Globus pallidus (tissue), 1 donor: ENCODE measurements around the gene STK25.
A peak's percentile ranks its signal among the peaks of the same experiment; 100 is the strongest.

ENCODE experiments used
- DNase-seq: peaks from one replicate; pipeline ENCODE4 v3.0.0-alpha.2; 2015; ENCODE audit warnings: low spot score

The STK25 gene

DNA sequence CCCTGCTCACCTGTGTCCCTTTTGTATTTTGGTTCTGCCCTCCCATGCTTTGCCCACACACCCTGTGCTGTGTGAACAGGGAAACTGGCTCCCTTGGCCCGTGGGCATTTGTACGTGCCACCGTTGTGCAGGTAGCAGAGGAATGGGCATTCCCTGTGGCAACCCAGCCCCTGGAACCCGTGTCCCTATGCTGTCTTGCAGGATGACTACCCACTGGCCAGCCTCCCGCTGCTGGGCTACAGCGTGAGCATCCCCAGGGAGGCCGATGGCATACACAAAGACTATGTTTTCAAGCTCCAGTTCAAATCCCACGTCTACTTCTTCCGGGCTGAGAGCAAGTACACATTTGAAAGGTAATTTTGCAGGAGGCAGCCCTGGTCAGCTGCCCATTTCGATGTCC, 15.3 kb downstream of the STK25 start:
- no peak for DNase-seq

DNA sequence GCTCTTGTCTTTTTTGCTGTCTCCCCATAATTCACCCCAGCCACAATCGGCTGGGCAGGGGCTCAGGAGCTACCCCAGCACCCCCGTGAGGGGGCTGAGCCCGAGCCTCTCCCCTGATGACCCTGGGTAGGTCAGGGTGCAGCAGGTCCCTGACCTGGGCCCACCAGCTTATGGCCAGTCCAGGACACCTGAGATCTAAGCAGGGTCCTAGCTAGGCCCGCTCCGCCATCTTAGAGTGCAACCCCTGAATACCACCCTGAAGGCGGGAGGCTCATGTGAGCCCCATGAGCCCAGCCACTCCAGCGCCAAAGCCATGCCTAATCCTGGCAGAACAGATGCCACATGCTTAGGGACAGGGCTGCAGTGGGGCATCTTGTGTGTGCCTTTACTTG, 16.2 kb downstream of the STK25 start:
- DNase-seq, result no peak

DNA sequence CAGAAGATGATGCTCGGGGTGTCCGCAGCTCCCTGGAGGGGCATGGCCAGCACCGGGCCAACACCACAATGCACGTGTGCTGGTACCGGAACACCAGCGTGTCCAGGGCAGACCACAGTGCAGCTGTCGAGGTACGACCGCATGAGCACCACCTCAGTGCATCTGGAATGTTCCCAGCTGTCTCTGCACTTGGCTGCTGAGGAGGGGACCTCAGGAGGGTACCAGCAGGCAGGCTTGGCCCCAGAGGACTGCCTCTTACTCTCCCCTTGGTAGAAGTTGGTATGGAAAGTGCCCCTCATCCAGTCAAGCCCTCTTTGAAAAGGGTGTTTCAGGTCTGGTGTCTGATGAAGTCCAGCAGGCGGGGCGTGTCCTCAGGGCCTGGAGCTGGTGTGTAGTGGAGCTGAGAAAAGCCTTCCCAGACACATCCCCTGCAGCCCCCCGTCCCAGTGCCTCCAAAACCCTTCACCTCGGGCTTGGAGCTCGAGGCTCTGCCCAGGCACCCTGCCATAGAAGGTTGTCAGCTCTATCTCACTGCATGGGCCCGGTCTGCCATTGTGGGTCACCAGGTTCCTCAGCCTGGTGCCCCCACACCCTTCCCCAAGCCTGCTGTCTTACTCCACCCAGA, 16.7 kb downstream of the STK25 start:
- no peak for DNase-seq

DNA sequence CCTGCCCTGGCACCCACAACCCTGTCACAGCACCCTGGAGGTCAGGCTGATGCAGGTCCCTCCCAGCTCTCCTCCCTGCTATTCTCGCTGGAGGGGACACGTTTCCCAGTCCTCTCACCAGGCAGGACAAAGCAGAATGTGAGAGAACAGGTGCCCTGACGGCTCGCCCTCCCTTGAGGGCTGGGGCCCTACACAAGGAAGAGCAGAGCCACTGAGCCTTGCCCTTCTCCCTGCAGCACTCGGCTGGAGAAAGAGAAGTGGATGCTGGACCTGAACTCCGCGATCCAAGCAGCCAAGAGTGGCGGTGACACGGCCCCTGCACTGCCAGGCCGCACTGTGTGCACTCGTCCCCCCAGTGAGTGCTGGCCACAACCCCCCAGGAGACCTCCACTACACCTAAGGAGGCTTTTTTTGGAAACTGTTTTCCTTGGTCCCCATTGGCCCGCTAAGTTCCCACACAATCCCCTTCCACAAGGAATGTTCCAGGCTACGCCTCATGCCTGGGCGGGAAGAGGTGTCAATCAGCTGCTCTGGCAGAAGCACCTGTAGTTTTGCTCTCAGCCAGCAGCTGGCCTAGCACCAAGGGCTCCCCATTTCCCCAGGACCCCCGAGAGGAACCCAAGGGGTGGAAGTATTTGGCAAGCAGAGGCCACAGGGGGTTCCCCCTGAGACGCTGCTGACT, 17.4 kb downstream of the STK25 start:
- no peak for DNase-seq

DNA sequence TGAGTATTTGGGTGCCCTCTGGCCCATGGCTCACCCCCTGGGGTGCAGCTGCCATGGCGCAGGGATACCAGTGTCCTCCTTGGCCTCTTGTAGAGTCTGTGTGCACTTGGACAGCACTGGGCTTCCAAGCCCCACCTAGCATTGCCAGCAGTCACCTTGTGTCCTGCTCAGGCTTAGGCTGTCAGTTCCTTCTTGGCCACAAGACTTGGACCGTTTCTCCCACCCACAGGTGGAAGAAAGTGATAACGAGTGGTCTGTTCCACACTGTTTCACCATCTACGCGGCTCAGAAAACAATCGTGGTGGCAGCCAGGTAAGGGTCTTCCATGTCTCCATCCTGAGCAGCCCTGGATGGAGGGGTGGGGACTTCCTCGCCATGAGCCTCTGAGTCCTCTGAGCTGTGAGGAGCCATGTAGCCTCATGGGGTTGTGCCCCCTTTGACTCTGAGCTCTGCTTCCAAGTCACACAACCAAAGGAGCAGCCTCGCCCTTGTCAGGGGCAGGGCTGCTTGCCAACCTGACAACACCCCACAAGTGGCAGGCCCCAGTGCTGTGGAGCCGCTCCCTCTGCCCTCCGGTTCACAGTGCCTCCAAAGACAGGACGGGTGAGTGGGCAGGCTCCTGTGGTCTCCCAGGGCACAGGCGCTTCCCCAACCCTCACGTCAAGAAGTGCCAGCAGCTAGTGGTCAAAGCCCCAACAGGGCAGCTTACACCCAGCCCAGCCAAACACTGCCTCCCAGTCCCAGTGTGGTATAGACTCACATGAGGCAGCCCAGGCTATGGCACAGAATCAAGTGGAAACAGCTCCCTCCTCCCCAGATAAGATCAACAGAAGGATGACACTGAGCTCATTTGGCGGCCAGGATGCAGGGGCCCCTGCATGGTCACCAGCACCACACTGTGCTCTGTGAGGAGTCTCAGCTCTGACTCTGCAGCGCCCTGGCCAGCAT, 18.4 kb downstream of the STK25 start:
- DNase-seq, result no peak

DNA sequence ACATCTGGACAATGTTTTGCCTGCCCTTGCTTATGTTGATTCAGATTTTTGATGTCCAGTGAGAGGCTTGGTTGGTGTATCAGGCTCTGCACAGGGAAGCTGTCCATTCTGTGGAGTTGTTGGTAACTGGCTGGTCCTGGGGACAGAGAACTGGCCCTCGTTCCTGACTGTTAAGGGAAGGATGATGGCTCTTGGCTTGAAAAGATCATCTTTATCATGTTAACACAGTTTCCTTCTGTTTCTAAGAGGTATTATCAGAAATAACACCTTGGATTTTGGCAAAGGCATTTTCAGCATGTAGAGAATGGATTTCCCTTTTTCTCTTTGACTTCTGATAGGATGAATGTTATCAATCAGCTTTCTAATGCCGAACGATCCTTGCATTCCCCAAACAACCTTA, 19.3 kb downstream of the STK25 start:
- no peak for DNase-seq

DNA sequence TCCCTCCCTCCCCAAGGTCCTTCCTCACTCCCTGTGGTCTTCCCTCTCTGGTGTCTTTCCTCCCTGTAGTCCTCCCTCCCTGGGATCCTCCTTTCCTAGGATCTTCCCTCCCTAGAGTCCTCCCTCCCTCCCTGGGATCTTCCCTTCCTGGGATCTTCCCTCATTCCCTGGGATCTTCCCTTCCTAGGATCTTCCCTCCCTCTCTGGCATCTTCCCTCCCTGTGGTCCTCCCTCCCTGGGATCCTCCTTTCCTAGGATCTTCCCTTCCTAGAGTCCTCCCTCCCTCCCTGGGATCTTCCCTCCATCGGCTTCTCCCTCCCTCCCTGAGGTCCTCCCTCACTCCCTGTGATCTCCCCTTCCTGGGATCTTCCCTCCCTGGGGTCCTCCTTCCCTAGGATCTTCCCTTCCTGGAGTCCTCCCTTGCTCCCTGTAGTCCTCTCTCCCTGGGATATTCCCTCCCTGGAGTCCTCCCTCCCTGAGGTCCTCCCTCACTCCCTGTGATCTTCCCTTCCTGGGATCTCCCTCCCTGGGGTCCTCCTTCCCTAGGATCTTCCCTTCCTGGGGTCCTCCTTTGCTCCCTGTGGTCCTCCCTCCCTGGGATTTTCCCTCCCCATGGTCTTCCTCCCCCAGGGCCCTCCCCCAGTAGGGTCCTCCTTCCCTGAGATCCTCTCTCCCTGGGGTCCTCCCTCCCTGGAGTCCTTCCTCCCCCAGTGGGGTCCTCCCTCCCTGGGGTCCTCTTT, 23.0 kb downstream of the STK25 start:
- no peak for DNase-seq

DNA sequence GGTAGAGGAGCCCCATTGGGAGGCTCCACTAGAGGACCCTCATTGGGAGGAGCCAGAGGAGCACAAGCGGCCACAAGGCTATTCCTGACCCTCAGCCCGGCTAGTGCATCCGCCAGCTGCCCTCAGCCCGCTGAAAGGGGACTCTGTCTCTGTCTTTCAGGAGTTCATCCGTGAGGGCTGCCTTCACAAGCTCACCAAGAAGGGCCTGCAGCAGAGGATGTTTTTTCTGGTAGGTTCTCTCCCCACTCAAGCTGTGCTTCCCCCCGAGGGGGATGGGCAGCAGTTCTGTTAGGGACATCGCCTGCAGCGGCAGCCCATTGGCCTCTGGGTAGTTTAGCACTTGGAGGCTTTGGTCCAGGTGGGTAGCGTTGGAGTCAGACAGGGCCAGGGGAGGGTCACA, 25.1 kb downstream of the STK25 start:
- no peak for DNase-seq

DNA sequence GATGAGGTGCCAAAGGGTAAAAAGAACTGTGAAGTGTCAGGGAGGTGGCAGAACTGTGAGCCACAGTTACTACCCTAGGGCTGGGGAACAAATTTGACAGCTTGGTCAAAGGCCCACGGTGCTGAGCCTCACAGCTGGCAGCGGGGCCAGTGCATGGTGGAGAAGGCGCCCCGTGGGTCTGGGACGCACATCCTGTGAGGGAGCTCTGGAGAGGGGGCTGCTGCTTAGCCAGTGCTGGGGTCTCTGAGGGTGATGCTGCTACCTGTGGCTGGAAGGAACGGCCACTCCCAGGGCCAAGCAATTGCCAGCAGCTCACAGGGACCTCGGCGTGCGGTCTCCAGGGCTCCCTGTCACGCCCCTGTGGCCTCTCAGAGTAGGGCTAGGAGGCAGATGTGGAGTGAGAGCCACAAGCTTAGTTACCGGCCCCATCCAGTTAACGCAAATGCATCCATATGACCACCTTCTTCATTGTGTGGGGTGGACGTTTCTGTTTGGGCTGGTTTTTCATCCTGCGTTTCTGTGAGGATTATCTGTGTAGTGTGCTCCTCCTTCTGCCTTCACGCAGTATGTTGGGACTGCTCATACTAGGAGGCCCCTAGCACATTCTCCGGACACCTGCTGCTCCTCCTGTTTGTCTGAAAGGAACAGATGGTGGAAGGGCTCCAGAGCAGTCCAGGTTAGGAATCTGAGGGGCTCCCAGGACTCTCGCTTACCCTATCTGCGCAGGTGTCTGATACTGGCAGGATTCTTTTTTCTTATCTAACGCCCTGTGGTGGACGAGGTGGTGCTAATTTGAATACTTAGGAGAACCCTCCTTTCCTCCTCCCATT, 26.0 kb downstream of the STK25 start:
- no peak for DNase-seq

DNA sequence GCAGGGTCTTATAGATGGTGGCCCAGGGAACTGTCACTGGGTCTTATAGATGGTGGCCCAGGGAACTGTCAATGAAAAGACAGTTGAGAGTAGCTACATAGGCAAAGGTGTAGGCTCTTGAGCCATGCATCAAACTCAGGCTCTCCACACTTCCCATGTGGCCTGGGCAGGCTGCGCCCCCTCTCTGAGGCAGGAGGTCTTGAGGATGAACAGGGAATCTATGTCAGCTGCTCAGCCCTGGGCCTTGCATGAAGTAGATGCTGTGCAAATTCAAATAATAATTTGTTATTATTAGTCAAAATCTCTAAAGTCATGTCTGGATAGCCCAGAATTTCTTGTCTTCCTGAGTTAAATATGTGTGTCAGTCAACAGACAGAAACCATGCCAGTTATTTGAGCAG, 26.7 kb downstream of the STK25 start:
- DNase-seq, result no peak

DNA sequence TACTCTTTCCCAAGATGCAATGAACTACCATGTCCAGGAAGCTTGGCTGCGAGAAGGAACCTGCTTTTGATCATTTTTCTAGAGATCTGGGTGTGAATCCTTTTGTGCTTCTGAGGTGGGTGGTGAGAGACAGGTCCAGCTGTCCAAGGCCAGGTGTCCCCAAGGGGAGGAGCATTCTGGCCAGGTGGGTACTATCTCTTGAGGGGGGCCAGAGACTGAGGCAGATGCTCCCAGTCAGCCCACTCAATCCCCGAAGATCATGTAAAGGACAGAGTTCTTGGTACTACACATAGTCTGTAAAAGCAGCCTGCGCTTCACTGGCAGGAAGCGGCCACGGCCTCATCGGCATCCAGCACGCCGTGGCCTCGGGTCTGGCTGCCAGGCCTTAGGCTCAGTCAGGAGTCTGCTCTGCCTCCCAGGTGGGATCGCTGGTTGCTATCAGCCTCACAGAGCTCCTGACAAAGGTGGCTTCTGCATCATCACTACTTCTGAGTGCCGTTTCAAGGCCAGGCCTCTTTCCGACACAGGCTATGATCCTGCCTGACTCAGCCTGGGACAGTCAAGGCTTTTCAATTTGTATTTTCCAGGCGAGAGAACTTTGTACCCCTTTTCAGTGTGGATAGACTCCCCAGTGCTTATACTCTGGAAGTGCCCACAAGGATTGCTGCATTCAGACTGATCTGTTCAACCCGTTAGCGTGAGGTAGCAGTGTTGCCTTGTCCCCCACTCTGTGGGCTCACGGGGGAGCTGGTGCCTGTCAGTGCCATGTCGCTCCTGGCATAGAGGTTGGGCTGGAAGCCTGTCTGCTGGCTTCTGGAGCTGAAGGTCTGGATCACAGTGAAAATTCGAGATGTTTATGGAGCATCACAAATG, 29.1 kb downstream of the STK25 start:
- DNase-seq, result peak; percentile 36

DNA sequence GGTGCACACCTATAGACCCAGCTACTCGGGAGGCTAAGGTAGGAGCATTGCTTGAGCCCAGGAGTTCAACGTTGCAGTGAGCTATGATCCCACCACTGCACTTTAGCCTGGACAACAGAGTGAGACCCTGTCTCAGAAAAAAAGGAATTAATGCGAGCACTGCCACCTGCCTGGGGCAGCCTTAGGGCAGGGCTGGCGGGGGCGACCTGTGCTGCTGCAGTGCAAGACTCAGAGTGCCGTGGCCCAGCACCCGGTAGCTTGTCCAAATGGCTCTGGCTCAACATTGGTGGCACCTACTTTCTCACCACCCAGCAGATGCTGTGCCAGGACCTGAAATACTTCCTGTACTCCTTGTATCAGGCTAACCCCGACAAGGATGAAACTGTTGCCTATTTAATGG, 30.2 kb downstream of the STK25 start:
- no peak for DNase-seq

DNA sequence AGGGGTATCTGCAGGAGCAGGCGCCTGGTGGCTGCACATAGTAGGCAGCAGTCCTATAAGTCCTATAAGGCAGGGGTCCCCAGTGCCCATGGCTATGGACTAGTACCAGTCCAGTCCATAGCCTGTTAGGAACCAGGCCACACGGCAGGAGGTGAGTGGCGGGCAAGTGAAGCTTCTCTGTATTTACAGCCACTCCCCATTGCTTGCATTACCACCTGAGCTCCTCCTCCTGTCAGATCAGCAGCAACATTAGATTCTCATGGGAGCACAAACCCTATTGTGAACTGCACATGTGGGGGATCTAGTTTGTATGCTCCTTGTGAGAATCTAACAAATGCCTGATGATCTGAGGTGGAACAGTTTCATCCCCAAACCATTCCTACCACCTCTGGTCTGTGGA, 33.1 kb downstream of the STK25 start:
- DNase-seq, result no peak

DNA sequence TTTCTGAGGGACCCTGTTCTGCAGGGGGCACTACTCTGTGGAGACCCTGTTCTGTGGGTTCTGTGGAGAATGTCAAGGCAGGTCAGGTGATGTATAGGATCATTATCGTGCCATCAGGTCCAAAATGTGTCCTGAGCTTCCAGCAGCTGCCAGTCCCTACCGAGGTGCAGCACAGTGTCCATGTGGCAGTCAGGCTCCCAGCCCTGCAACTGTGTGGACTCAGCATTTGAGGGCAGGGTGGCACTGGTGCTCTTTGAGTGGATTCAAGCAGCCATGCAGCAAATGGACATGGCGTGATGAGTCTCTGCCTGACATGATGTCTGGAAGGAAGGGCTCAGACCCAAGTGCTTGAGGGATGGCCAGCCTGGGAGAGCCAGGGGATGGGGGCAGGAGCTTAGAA, 35.0 kb downstream of the STK25 start:
- DNase-seq, result no peak

DNA sequence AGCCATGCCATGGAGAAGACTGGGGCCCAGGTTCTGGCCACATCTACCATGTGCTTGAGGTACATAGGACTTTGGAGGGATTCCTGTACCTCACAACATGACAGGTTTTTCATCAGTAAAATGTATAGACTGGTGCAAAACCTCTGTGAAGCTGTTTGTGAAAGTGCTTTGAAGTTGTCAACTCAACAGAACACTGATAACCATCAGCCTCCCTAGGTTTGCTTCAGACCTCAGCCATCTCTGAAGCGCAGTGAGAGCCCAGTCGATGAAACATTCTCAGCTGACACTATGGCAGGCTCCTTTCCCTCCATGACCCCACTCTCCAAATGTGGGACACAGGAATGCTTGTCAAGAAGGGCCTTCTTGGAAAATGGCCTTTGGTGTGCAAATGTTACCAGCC, 38.6 kb downstream of the STK25 start:
- DNase-seq, result no peak

DNA sequence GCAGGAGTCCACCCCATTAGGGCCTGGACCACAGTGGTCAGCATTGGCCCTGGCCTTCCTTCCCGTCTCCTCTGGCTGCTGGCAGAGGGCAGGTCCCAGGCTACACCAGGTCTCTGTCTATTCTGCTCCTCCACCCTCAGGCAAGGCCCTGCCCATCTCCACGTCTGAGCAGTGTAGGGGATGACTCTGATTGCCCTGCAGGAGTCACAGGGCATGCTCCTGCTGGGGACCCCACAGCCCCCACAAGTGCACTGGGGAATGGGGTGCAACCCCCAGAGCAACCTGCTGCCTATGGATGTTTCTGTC, 40.0 kb downstream of the STK25 start:
- no peak for DNase-seq

DNA sequence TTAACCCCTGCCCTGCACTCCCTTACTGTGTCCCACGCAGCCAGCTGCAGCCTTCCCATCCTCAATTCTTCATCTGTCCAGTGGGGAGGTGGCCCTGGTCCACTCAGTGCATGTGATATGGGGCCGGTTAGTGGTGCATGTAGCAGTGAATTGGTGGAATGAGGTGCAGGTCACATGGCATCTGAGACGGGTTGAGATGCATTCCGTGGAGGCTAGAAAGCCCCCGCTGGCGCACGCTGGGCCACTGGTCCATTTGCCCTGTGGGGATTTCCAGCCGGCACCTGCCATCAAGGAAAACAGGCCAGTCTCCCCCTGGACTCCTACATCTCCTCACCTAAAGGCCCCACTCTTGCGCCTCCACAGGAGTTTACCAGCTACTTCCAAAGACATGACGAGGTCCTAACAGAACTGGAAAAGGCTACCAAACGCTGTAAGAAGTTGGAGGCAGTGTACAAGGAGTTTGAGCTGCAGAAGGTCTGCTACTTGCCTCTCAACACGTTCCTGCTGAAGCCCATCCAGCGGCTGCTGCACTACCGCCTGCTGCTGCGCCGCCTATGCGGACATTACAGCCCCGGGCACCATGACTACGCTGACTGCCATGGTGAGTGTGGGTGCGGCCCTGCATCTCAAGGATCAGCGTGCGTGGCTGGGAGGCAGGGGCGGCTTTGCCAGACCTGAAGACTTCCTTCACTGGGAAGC, 40.5 kb downstream of the STK25 start:
- DNase-seq, result no peak

DNA sequence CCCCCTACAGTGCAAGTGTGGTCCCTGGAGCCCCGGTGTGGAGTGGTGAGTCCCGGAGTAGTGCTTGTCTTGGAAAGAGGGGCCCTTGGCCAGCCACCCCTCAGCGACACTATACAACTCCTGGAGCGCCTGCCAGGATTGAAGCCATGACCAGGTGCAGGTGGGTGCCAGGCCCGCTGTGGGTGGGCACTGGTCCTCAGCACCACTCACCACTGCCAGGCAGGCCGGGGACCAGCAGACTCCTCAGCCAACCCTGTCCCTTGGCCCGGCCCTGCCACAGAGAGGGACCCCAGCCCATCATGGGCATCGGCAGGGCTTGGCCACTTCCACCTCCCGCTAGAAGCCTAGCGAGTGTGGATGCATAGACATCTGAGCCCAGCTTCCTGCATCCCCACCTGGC, 42.2 kb downstream of the STK25 start:
- DNase-seq, result no peak

DNA sequence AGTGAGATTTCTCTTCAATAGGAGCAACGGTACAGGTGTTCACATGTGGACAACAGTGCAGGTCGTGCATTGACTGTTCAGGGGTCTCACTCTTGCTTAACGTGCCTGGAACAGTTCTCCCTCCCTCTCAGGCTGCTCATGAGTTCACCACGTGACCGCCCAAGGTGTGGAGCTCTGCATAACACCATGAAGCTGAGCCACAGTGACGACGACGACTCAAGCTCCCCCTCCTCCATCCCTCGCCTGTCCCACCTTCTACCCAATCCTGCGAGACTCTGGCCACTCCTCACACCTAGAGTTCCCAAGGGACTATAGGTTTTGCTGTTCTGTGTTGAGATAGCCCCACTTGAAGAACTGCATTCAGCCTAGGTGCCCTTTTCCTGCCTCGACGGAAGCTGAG, 42.8 kb downstream of the STK25 start:
- no peak for DNase-seq
